H4 (cell line): ENCODE data around the gene DAND5. TPM values are rescaled to one million over a fixed set of nuclear protein-coding genes. Genes with fewer than 3 reads are reported as not detected.
A peak's percentile ranks its signal among the peaks of the same experiment; 100 is the strongest.

ENCODE experiments used
- DNase-seq: peaks from one replicate; pipeline ENCODE4 v3.0.0-alpha.2; 2015; ENCODE audit warnings: low spot score
- total RNA-seq: library from RNA; depleted of rRNA; stranded (reverse); fragments of >200 nt; shearing (Covaris generic); gene quantifications from 2 replicates; pipeline ENCODE4 v1.2.3, GENCODE V29; 2014; rRNA removed

DAND5 gene
- total RNA-seq, 1 experiment from 2014 or later = 0.06 TPM

DNA sequence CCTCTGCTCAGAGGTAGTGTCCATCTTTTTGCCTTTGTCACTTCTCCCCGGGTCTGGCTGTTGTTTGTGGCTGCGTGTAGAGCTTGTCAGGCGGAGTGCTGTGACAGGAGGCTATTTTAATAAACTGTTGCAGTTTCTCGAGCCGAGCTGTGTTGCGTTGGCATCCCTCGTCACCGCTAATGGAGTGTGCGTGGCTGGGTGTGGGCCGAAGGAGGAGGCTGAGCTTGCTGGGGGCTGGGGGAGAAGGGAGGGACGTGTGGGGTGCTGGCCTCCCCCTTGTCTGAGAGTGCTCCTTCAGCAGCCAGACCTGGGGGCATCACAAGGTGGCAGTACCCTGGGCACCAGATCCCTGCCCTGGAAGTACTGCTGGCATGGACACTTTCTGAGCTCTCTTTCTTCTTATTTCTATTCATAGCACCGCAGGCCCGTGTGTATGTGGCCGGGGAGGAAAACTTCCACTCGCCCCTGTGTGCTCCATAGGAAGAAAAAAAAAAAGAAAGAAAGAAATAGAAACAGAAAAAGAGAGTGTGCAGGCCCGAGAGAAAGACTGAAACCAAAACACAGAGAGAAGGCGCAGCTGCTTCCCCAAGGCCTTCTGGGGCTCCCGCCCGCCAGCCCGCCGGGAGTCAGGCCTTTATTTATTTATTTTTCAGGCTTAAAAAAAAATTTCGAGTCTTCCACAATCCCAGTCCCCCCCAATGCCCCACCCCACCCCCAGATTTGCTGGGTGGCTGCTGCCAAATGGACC is 52.9 kb downstream of the DAND5 start:
- peak; percentile 33 for DNase-seq

DNA sequence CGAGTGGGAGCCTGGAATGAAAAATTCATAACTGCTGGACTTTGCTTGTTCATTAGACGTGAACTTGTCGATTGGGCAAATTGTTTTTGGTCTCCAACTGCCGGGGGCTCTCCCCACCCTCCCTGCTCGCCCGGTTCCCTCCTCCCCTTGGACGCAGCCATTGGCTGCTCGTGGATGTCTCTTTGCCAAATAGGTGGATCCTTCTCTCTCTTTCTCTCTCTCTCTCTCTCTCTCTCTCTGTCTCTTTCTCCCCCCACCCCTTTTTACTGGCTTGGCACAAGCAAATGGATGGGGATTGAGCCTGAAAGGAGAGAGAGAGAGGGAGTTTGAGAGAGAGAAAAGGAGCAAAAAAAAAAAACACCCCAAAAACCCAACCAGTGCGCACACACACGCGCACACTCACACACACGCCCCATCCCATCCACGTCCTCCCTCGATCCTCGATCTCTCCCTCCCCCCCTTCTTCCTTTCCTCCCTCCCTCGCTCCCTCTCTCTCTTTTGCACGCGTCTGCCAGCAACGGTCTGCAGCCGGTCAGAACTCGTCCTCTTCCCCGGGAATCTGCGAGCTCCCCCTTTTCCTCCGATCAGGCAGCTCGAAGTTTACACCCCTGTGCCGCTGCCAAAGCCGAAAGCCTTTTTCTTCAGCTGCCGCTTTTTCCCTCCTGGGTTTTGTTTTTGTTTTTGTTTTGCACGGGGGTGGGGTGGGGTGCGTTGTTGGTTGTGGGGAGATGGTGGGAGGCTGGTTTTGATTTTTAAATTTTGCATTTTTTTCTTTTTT is 53.7 kb downstream of the DAND5 start:
- DNase-seq = peak; percentile 88

DNA sequence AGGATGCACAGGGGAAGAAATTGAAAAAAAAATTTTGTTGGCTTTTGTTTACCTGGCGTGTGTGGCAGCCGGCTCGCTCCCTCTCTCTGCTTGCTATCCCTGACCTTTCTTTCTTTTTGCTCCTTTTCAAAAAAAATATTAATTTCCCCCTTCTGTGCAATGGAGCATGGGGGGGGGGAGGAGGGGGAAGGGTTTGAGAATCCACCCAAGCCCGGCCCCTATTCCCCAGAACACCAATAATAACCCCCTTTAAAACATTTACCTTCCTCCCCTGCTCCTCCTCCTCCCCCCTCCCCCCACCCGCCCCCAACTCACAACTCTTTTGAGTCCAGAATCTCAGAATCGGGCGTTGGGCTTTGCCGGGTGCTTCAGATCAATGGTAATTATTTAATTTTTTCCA is 54.3 kb downstream of the DAND5 start:
- DNase-seq = no peak

Other genes starting within 250 kb of the DAND5 start
- gene TNPO2, start 245.6 kb upstream of the DAND5 start, total RNA-seq = 30.1 and 33.0 TPM in 2 replicates
- gene TRIR, start 234.9 kb upstream of the DAND5 start, total RNA-seq = 238 and 271 TPM in 2 replicates
- gene GET3, start 232.1 kb upstream of the DAND5 start, total RNA-seq = 85.4 and 94.4 TPM in 2 replicates
- gene BEST2, start 217.8 kb upstream of the DAND5 start, total RNA-seq = 0.06 TPM in 1 of 2 replicates, not detected in the other
- gene HOOK2, start 194.0 kb upstream of the DAND5 start, total RNA-seq = 8.6 and 13.0 TPM in 2 replicates
- 55.7 and 71.3 TPM in 2 replicates for gene JUNB, start 178.1 kb upstream of the DAND5 start, total RNA-seq
- 6.1 and 6.7 TPM in 2 replicates for gene PRDX2, start 167.8 kb upstream of the DAND5 start, total RNA-seq
- not detected in 2 replicates for gene THSD8, start 167.5 kb upstream of the DAND5 start, total RNA-seq
- gene RNASEH2A, start 163.0 kb upstream of the DAND5 start, total RNA-seq = 74.2 and 92.1 TPM in 2 replicates
- not detected in 2 replicates for gene RTBDN, start 135.0 kb upstream of the DAND5 start, total RNA-seq
- gene MAST1, start 131.1 kb upstream of the DAND5 start, total RNA-seq = 5.7 TPM in 1 of 2 replicates, not detected in the other
- 64.4 and 68.8 TPM in 2 replicates for gene DNASE2, start 88.1 kb upstream of the DAND5 start, total RNA-seq
- not detected in 2 replicates for gene KLF1, start 82.4 kb upstream of the DAND5 start, total RNA-seq
- 31.0 and 38.3 TPM in 2 replicates for gene GCDH, start 78.4 kb upstream of the DAND5 start, total RNA-seq
- 1.6 and 2.5 TPM in 2 replicates for gene SYCE2, start 50.3 kb upstream of the DAND5 start, total RNA-seq
- 59.4 and 90.9 TPM in 2 replicates for gene FARSA, start 35.9 kb upstream of the DAND5 start, total RNA-seq
- 1,463 and 1,526 TPM in 2 replicates for gene CALR, start 31.0 kb upstream of the DAND5 start, total RNA-seq
- 209 and 217 TPM in 2 replicates for gene RAD23A, start 23.7 kb upstream of the DAND5 start, total RNA-seq
- gene GADD45GIP1, start 12.4 kb upstream of the DAND5 start, total RNA-seq = 46.3 and 47.4 TPM in 2 replicates
- gene NFIX, start 25.9 kb downstream of the DAND5 start, total RNA-seq = 9.6 and 13.8 TPM in 2 replicates
- not detected in 2 replicates for gene LYL1, start 133.3 kb downstream of the DAND5 start, total RNA-seq
- gene TRMT1, start 147.2 kb downstream of the DAND5 start, total RNA-seq = 22.5 and 35.1 TPM in 2 replicates
- 46.2 and 55.0 TPM in 2 replicates for gene NACC1, start 148.7 kb downstream of the DAND5 start, total RNA-seq
- 68.5 and 94.4 TPM in 2 replicates for gene STX10, start 180.8 kb downstream of the DAND5 start, total RNA-seq
- gene IER2, start 180.8 kb downstream of the DAND5 start, total RNA-seq = 6.4 and 14.6 TPM in 2 replicates